Bone marrow (tissue), 2 donors: ENCODE results near the gene LPCAT1.
"Not testable (repeated sequence)": the region's sequence is repeated elsewhere in the genome, so short reads cannot be mapped to it uniquely, and the experiment has no call there.

Experiments used
- DNase-seq, 2 donors: peaks; one replicate each; lab custom pipeline; 2025; lab: John Stamatoyannopoulos, UW

LPCAT1 gene

DNA sequence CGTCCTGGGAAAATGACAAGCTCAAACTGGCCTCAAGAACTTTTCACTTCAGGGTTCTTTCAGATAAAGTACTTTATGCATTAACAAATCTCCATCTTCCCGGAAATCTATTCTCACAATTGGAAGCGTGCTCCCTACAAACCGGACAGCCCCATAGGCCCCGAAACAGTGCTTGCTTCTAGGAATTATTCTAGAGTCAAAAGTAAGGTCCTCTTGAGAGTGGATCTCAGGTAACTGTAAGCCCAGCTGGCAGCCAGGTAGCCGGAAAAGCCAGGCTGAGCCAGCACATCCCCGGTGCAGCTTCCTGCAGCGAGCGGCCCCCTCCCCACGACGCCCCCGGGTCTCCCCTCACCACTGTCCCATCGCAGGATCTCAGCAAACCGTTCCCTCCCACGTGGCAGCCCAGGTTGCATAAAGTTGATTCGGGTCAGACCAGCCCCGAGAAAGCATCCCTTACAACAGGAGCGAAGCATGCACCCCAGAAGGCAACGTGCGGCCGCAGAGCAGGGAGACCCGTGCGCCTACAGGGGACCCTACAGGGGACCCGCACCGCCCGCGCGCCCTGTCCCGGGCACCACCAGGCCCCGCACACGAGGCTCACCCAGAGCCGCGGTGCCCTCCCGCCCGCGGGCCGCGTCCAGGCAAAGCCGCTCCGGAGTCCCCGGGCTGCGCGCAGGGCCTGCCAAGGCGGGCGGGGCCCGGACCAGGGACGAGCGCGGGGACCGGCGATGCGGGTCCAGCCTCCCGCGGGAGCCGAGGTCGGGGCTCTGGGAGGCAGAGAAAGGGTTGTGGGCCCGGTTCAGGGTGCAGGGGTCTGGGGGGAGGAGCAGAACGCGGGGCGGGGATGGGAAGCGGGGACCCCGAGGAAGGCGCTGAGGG, 920 bp downstream of the LPCAT1 start:
- no peak for DNase-seq

DNA sequence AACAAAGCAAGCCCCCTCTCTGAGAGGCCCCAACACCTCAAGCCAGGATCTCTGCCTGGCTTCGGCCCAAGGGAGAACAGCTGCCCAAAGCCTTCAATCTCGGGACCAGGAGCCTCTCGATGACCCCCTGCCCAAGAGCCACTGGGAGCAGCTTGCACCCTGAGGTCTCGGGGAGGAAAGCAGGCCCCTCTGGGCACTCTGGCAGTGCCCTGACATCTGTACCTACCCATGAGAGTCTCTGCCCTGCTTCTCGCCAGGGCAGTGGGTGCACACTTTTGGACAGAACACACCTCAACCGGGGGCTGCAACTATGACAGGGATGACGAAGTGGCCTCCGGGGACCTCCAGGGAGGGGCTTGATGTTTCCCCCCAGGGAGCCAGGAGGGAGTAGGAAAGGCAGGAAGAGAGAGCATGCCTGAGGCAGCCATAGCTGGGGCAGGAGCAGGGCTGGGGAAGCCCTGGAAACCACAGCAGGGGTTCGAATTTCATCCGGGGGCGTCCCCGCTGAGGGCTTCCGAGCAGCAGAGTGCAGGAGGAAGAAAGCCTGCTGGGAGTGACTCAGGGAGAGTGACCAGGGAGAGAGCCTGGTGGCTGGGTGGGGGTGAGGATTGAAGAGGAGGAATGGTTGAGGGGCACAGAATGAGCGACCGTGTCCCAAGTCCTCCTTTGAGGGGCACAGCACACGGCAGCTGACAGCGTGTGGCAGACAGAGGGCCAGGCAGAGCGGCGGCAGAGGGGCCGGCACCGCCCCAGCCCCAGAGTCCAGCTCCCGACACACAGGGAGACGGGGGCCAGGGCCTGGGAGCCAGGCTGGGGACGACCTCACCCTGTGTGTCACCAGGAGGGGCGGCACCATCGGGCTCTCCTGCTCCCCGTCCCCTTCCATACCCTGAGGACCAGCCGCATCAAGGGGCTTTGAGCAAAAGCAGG, 1.8 kb downstream of the LPCAT1 start:
- DNase-seq, result no peak

DNA sequence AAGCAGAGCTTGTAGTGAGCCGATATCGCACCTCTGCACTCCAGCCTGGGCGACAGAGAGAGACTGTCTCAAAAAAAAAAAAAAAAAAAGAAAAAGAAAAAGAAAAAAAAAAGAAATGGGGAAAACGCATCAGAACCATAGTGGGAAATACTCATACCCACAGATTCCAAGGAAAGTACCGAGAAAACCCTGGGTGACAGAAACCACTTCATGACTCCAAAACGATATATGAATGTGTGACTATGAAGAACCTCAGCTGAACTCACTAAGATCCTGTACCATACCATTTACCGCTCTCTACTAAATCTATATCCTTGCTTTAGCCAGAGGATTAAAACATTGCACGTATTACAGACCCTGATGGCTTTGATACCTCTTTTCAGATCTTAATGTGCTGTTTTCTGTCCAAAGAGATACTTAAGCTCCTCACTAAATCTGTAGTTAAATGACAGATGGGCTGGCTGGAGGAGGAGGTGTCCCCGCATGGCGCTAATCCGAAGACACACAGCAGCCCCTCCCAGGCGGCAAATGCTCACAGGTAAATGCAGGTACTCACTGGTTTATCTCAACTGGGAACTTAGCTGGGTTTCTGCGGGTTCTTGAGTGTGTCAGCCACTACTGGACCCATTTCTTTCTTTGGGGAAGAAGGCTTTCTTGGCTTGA, 2.8 kb downstream of the LPCAT1 start:
- DNase-seq, result no peak

DNA sequence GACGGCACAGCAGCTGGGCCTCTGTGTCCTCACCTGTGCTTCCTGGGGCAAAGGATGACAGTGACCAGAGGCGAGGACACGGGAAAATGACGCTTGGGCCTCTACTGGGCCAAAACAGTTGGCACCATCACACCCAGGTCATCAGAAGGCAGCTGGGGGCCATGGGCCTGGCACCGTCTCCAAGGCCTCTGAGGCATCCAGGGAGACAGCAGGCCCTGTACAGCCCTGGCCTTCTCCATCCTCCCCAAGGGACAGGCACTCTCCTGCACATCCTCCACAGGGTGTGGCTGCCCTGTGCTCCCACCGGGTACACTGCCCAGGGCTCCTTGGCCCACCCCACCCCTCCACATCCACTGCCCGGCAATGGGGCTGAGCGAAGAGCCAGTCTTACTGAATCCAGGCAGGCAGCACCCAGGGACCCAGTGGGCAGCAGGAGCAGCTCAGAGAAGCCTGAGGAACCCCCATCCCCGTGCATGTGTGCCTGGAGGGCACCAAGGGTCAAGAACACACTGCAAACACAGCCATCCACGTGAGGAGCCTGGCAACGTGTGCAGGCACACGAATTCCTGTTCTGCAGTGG, 4.0 kb downstream of the LPCAT1 start:
- DNase-seq, result no peak

DNA sequence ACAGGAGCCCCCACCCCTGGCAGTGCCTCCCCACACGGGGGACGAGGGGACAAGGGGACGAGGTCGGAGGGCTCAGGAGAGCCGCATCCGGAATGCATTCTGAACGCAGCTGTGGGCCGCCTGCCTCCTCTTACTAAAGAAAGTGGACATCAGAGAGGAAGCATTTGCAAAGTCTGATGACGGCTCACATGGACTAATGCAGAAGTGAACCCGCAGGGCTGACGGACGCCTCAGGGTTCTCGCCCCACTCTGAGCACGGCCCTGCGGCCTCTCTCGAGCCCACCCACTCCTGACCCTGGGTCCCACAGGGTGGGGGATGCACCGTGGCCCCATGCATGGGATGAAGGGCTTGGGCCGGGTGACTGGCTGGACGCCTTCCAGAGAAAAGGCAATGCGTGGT, 5.9 kb downstream of the LPCAT1 start:
- DNase-seq, result no peak

DNA sequence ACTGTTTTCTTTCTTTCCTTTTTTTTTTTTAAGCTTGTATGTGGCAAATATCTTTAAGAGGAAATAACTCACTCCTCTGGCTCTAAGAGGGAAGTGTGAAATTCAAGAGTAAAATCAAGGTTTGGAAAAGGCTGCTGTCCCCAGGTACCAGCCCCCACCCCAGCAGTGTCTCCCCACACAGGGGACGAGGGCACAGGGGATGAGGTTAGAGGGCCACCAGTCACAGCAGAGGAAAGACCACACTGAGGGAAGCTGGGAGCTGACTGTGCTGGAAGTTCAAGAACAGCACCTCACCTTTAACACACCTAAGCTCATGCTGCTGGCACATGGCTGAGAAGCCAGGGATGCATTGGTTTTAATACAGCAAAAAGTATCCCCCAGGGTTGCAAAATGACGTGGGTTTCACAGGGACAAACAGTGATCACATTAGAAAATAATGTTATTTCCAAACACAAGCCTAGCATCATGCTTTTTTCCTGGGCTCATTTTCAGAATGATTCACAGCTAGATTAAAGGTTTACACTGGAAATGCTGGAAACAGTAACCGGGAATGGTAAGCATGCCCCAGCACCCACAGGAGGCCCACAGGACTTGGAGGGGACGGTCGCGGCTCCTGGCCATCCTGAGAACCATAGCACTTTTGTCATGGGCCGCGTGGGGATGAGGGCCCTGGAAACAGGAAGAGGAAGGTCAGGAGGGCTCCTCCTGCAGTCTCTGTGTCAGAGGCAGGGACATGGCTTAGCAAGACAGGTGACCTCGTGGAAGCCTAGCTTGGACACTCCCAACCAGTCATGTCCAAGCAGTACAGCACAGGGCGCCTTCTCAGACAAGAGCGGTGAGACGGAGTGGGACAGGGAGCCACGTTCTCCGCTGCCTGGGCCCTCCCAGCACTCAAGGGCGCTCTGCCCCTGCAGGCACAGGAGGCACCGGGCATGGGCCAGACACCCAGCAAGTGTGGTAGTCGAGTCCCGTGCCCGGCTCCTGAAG, 6.9 kb downstream of the LPCAT1 start:
- no peak for DNase-seq

DNA sequence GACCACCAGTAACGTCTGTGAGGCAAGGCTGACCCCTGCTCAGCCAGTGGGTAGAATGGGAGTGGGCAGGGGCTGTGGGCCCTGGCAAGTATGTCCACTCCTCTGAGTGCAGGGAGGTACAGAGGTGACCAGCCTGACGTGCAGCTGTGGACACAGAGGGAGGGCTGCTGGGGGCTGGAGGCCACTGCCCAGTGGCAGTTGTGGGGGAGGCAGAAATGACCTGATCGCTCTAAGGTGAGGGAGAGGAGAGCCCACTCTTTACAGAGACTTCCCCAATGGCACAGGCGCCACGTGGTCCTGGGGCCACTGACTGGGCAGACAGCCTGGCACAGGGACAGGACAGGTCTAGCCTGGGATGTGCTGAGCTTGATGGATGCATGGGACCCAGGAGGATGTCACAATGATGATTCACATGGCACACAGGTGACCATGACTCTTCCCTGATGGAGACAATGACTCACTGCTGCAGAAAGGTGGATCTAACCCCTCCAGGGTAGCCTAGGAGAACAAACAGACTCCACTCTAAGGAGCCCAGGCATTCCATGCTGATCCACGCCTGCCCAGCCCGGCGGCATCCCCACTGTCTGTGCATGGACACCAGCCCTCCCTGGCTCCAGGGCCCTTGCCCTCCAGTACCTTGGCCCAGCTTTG, 7.7 kb downstream of the LPCAT1 start:
- DNase-seq, result no peak

DNA sequence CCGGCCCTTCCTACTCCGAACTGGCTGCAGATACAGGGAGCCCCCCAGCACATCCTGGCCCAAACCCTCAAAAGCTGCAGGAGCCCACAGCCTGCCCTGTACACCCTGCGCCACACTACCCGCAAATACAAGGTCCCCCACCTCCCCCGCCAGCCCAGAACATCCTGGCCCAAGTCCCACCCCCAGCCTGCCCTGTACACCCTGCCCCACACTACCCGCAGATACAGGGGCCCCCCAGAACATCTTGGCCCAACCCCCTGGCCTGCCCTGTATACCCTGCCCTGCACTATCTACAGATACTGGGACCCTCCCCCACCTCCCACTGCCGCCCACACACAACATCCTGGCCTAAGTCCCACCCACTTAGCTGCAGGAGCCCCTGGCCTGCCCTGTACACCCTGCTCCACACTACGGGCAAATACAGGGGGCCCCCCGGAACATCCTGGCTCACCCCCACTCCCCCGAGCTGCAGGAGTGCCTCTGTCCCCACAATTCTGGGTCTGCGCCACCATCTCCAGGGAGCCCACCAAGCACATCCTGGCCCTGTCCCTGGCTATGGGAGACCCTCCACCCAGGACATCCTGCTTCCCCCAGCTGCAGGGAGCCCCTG, 8.3 kb downstream of the LPCAT1 start:
- DNase-seq, result no peak

DNA sequence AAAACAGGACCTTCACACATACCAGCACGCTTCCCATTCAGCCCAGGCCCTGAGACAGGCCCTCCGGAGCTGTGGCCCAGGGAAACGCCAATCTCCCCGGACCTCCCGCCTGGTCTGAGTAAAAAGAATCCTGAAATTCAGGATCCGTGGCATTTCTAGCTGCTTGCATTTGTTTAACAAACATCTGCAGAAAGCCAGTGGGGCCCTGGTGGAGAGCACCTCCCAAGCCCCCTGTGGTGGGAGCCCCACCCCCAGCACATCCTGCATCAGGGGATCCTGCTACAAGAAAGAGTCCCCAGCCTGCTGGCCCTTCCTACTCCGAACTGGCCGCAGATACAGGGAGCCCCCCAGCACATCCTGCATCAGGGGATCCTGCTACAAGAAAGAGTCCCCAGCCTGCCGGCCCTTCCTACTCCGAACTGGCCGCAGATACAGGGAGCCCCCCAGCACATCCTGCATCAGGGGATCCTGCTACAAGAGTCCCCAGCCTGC, 8.9 kb downstream of the LPCAT1 start:
- not testable (repeated sequence) for DNase-seq

DNA sequence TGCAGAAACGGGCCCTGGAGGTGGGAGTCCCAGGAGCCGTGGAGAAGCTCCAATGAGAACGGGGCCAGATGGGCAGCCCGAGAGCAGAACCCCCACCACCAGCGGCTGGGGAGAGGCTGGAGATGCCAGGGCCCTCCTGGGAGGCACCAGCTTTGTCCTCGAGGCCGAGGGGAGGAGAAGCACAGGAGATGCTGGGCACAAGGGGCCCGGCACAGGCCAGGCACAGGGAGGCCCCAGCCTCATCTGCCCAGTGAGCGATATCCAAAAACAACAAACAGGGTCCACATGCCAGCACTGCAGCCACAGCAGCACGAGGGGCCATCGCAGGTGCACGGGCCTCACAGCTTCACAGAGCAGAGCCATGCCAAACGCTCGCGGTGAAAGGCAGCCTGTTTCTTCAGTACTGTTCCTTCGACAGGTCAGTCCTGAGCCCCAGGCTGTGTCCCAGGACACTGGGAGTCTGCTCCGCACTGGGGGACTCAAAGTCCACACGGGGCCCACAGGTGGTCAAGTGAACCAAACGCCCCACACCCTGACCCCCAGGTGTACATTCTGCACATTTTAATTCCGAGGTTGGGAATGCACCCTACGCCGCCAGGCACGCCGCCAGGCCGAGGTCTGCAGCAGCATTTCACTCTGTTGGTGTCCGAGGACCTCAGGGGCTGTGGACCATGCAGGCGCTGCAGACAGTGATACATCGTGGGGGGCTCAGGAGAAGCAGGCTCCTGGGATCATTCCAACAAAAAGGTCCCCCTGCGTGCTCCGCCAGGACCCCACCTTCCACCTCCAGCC, 9.5 kb downstream of the LPCAT1 start:
- DNase-seq, result no peak

DNA sequence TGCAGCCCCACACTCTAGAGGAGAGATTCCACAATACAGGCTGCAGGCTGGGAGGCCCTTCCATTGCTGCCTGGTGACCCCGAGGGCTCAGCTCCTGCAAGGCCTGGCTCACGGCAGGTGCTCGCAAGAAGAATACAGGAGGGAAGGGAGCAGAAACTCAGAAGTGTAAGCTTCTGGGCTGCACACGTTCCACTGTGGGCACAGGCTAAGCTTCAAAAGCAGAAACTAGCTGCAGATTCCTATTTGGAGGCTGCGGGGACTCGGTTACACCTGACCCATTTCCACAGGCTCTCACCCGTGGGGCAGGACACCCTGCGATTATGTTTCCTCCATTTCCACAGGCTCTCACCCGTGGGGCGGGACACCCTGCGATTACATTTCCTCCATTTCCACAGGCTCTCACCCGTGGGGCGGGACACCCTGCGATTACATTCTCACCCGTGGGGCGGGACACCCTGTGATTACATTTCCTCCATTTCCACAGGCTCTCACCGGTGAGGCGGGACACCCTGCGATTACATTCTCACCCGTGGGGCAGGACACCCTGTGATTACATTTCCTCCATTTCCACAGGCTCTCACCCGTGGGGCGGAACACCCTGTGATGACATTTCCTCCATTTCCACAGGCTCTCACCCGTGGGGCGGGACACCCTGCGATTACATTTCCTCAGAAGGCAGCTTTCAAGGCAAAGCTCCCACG, 10.3 kb downstream of the LPCAT1 start:
- DNase-seq, result no peak

DNA sequence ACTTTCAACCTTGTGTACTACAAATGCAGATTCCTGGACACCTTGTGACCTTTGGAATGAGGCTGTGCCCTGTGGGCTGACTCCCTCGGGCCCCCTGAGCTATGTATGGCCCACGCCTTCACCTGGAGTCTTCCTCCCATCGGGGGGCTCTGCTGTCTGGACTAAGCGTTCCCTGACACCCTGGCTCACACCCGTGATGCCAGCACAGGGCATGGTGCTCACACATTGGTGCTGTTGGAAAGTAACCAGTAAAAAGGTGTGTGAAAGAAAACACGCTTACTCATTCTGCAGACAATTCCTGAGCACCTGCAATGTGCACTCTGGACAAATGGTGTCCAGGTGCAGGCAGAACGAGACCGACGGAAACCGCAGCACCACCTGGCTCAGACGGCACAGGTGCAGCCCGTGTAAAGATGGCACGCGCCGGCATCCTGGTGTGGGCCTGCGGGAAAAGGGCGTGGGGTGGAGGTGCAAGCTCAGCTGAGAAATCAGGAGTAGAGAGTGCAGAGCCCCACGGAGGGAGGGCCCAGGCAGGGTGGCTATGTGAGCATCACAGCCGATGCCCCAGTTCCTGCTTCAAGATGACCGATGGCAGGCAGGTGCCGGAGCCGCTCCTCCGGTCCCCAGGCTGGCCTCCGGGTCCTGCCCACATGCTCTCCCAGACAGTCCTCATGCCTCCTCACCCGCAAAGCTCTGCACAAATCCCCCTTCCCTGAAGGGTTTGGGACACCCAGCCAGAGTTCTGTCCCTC, 11.0 kb downstream of the LPCAT1 start:
- no peak for DNase-seq

DNA sequence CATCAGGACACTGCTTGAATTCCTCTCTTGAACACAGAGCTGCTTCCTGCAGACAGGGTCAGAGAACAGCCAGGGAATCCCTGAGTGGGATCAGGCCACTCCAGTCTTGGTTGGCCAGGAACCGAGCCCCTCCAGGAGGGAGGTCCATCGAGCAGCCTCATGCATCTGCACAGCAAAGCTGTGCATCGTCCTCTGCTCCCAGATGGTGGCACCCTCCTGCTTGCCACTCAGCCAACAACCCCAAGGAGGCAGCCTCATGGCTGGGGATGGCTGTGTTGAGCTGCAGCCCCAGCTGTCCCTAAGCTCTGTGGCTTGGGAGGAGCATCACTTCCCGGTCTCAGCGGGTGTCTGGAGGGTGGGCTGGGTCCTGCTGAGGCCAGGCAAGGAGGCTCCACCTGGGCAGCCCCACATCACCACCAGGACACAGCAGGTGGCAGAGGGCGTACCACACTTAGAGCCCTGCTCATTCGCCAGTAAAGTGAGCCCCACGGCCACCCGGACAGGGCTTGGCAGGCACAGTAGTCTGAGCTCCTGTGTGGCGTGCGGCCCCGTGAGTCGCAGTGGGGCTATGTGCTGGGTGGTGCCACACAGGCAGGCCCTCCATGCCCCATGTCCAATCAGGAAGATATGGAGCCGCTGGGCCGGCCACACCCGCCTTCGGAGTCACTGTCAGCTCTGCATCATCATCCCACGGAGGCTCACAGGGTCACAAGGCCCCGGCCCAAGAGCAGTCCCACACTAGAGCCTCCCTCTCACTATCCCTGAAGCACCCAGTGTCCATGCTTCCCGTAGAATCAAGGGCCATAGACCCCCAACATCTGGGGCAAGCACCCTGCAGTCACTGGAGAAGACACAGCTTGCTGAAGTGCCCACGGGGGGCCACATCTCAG, 11.9 kb downstream of the LPCAT1 start:
- DNase-seq, result no peak

DNA sequence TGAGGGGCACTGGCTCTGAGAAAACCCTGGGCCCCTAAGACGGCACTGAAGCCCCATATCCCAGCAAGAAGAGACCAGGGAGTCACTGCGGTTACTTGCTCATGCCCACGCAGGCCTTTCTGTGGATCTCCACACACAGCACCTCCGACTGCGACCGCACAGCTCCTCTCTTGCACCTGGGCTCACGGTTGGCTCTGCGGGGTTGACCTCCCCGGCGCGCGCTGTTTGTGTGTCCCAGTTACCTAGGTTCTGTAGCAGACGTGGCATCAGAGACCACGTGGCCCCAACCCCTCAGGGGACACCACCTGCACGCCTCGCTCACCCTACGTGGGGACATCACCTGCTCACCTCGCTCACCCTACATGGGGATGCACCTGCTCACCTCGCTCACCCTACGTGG, 12.7 kb downstream of the LPCAT1 start:
- DNase-seq, result no peak

DNA sequence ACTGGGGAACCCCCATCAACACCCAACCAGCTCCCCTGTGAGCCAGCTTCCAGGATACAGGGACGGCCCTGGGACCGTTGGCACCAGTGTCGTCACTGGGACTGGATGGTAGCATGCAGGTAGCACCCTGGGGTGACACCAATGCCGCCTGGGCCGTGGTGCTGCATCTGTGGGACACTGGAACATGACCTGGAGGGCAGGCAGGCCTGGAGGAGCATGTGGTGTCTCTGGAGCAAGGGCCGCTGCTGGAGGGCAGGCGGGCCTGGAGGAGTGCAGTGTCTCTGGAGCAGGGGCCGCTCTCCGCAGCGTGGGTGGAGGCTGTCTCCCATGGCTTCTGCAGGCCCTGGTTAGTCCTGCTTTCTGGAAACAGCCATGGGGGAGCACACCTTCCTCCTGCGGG, 13.1 kb downstream of the LPCAT1 start:
- DNase-seq, result no peak

DNA sequence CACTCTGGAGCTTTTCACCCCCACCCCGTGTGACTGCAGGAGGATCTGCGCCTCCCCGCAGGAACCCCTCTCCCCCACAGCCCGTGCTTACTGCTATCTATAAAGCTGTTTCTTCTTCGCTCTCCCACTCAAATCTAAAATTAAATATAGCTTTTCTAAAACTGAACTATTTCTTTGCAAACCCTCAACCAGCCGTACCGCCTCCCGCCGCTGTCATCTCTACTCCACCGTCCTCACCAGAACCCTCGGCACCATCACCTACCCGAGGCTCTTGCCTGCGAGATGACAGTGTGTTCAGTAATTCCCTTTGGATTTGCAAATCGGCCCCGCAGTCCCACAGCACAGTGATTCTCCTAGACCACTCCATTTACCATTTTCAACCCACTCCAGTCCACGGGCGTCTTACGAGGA, 13.6 kb downstream of the LPCAT1 start:
- no peak for DNase-seq
